BLaER1 treated with 17β-estradiol and CSF1 and Interleukin-3, amounts not matched to agents 10 nM and 100 nM (cell line): ENCODE measurements around the gene TMEM150C.
"Not testable (repeated sequence)": the region's sequence is repeated elsewhere in the genome, so short reads cannot be mapped to it uniquely, and the experiment has no call there.

Experiments used
- H3K27ac ChIP-seq, 11 experiments: shearing (Covaris generic); formaldehyde crosslinking; 2 replicates each; pipeline ENCODE4 v1.8.1; 2022
- H3K27me3 ChIP-seq, 11 experiments: shearing (Covaris generic); formaldehyde crosslinking; 2 replicates each; pipeline ENCODE4 v1.8.1; 2022
- H3K36me3 ChIP-seq, 11 experiments: shearing (Covaris generic); formaldehyde crosslinking; 2 replicates each; pipeline ENCODE4 v1.8.1; 2022
- H3K4me1 ChIP-seq, 10 experiments: shearing (Covaris generic); formaldehyde crosslinking; 2 replicates each; pipeline ENCODE4 v1.8.1; 2022
- H3K4me2 ChIP-seq, 11 experiments: shearing (Covaris generic); formaldehyde crosslinking; 2 replicates each; pipeline ENCODE4 v1.8.1; 2022
- H3K4me3 ChIP-seq, 10 experiments: shearing (Covaris generic); formaldehyde crosslinking; 2 replicates each; pipeline ENCODE4 v1.8.1; 2022
- H3K9ac ChIP-seq, 11 experiments: shearing (Covaris generic); formaldehyde crosslinking; 2 replicates each; pipeline ENCODE4 v1.8.1; 2022
- H3K9me3 ChIP-seq, 11 experiments: shearing (Covaris generic); formaldehyde crosslinking; replicated peaks in 1 of 11; 2 replicates each; pipeline ENCODE4 v1.8.1; 2022
- H4K20me1 ChIP-seq, 11 experiments: shearing (Covaris generic); formaldehyde crosslinking; 2 replicates each; pipeline ENCODE4 v1.8.1; 2022
- Cebpa-rat ChIP-seq, 11 experiments: shearing (Covaris generic); IDR thresholded peaks; 2 replicates each; pipeline ENCODE4 v1.8.1; 2022

The TMEM150C gene

GRCh38 chr4:82473621-82474164, 88.1 kb downstream of the TMEM150C start:
- H3K27me3 ChIP-seq: no peaks in the 10 kb centered on the region
- peaks cover 0 to 4% (median 3%) of the 10 kb centered on the region in 11 experiments; a peak in 9 of 22 replicates for H3K9me3 ChIP-seq
- H3K4me1 ChIP-seq: no peaks in the 10 kb centered on the region
- H3K4me2 ChIP-seq: no peak overlapping the region
- no peaks in the 10 kb centered on the region for H4K20me1 ChIP-seq
- no peak for TF ChIP-seq Cebpa-rat (IDR thresholded peaks at IDR 0.05)
- H3K4me3 ChIP-seq: no peak overlapping the region
- H3K36me3 ChIP-seq: peaks cover 0 to 40% (median 6%) of the 10 kb centered on the region in 11 experiments; a peak in 11 of 22 replicates
- H3K27ac ChIP-seq: no peak overlapping the region
- no peak overlapping the region for H3K9ac ChIP-seq

DNA sequence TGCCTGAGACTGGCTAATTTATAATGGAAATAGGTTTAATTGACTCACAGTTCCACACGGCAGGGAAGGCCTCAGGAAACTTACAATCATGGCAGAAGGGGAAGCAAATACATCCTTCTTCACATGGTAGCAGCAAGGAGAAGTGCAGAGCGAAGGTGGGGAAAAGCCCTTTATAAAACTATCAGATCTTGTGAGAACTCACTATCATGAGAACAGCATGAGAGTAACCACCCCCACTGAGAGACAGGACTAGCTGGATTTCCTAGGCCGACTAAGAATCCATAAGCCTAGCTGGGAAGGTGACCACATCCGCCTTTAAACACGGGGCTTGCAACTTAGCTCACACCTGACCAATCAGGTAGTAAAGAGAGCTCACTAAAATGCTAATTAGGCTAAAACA, 88.7 kb downstream of the TMEM150C start:
- H3K9me3 ChIP-seq, H3K9ac ChIP-seq, H3K4me1 ChIP-seq, H4K20me1 ChIP-seq, H3K4me3 ChIP-seq, H3K27me3 ChIP-seq, H3K27ac ChIP-seq, H3K4me2 ChIP-seq: not testable (repeated sequence)
- H3K36me3 ChIP-seq: peaks cover 2 to 43% (median 11%) of the 10 kb centered on the region in 11 experiments; a peak in 21 of 22 replicates

- Histone ChIP-seq H4K20me1 (no peaks in the 10 kb centered on the region), H3K27me3 (no peaks in the 10 kb centered on the region), H3K36me3 (peaks cover 10 to 75% (median 38%) of the 10 kb centered on the region in 11 experiments), H3K4me1 (peaks cover 0 to under 1% (median 0%) of the 10 kb centered on the region in 10 experiments; a peak in 1 of 20 replicates), H3K27ac (no peak overlapping the region), H3K9ac (no peak overlapping the region), H3K4me3 (no peak overlapping the region), H3K9me3 (peaks cover 12 to 24% (median 17%) of the 10 kb centered on the region in 11 experiments), H3K4me2 (no peak overlapping the region)
- no peak for TF ChIP-seq Cebpa-rat (IDR thresholded peaks at IDR 0.05)
Observed at GRCh38 chr4:82469791-82470345, 91.9 kb downstream of the TMEM150C start.

DNA sequence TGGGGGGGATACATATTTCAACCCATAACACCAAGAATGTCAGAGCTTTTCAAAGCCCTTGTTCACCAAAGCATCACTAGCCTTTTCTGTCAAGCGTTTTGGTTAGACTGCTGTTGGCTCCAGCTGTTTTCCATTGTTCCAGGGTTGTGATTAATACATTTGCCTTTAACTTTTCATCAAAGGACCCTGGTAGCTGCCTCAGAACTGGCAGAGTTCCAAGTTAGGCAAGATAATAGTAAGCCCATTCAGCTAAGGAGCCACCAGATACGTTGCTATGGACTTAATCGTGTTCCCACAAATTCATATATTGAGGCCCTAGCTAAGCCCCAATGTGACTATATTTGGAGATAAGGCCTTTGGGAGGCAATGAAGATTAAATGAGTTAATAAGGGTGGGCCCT, 94.3 kb downstream of the TMEM150C start:
- Histone ChIP-seq H3K4me3 (no peak overlapping the region), H3K27ac (no peak overlapping the region), H3K36me3 (peaks cover 18 to 97% (median 50%) of the 10 kb centered on the region in 11 experiments), H3K4me1 (peaks cover 0 to 8% (median 0%) of the 10 kb centered on the region in 10 experiments; a peak in 1 of 20 replicates), H3K9ac (no peak overlapping the region), H3K27me3 (no peaks in the 10 kb centered on the region), H3K9me3 (peaks cover 12 to 24% (median 17%) of the 10 kb centered on the region in 11 experiments), H3K4me2 (no peak overlapping the region), H4K20me1 (no peaks in the 10 kb centered on the region)
- TF ChIP-seq Cebpa-rat (IDR thresholded peaks at IDR 0.05): no peak

DNA sequence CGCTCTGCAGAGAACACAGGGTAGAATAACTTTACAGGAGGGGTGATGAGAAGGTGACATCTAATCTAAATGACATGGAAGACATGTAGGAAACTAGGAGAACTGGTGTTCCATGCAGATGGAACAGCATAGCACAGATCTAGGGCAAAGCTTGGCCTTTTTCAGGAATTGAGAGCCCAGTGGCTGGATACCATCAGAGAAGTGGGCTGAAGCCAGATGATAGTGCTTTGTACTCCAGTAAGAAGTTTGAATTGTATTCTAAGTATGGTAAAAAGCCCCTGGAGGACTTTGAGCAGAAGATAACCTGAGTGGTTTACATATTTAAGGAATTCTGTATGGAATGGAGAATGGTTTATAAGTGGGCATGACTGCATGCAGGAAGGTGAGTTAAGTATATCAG, 98.6 kb downstream of the TMEM150C start:
- Histone ChIP-seq H3K36me3 (peaks cover 42 to 97% (median 86%) of the 10 kb centered on the region in 11 experiments), H4K20me1 (peaks cover 0 to 24% (median 12%) of the 10 kb centered on the region in 11 experiments; a peak in 8 of 22 replicates), H3K27me3 (no peaks in the 10 kb centered on the region), H3K4me2 (no peak overlapping the region), H3K4me3 (no peak overlapping the region), H3K9me3 (peaks cover 10 to 21% (median 15%) of the 10 kb centered on the region in 11 experiments), H3K4me1 (peaks cover 0 to 9% (median 3%) of the 10 kb centered on the region in 10 experiments; a peak in 7 of 20 replicates), H3K27ac (no peak overlapping the region), H3K9ac (no peak overlapping the region)
- no peak for TF ChIP-seq Cebpa-rat (IDR thresholded peaks at IDR 0.05)

- H3K9me3 ChIP-seq: peaks cover 2 to 13% (median 7%) of the 10 kb centered on the region in 11 experiments
- H3K4me3 ChIP-seq: no peak overlapping the region
- peaks cover 0 to 29% (median 15%) of the 10 kb centered on the region in 11 experiments; a peak in 11 of 22 replicates for H4K20me1 ChIP-seq
- no peak overlapping the region for H3K4me2 ChIP-seq
- peaks cover 42 to 97% (median 86%) of the 10 kb centered on the region in 11 experiments for H3K36me3 ChIP-seq
- H3K27ac ChIP-seq: no peak overlapping the region
- no peak overlapping the region for H3K9ac ChIP-seq
- TF ChIP-seq Cebpa-rat (IDR thresholded peaks at IDR 0.05): no peak
- H3K27me3 ChIP-seq: no peaks in the 10 kb centered on the region
- H3K4me1 ChIP-seq: peaks cover 0 to 14% (median 4%) of the 10 kb centered on the region in 10 experiments; a peak in 7 of 20 replicates
Observed at GRCh38 chr4:82462415-82462831, 99.4 kb downstream of the TMEM150C start.

- Histone ChIP-seq H3K9me3 (peaks cover 0 to 6% (median under 1%) of the 10 kb centered on the region in 11 experiments; a peak in 5 of 22 replicates), H3K4me1 (peaks cover 0 to 14% (median 4%) of the 10 kb centered on the region in 10 experiments; a peak in 7 of 20 replicates), H4K20me1 (peaks cover 0 to 33% (median 21%) of the 10 kb centered on the region in 11 experiments; a peak in 11 of 22 replicates), H3K4me2 (no peak overlapping the region), H3K9ac (no peak overlapping the region), H3K36me3 (peaks cover 47 to 97% (median 86%) of the 10 kb centered on the region in 11 experiments), H3K27me3 (no peaks in the 10 kb centered on the region), H3K27ac (no peak overlapping the region), H3K4me3 (no peak overlapping the region)
- TF ChIP-seq Cebpa-rat (IDR thresholded peaks at IDR 0.05): no peak
Observed at GRCh38 chr4:82461710-82462109, 100.1 kb downstream of the TMEM150C start.

DNA sequence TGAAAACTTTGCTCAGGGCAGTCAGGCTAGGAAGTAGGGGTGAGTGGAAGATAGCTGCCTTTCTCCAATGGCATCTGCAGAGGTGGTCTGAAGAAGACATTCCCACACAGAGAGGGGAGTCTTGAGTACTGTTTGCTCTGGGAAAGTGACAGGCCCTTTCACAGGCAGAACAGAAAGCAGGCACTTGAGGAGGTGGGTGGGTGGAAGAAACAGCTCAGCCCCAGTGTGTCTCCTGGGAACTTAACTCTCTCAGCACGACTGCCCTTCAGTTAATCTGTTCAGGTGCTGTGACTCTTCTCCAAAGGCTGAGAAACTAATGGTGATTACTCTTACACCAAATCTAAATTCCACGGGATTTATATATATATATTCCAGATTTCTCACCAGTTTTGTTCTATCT, 103.1 kb downstream of the TMEM150C start:
- H3K4me1 ChIP-seq: peaks cover 0 to 14% (median 0%) of the 10 kb centered on the region in 10 experiments; a peak in 6 of 20 replicates
- no peak overlapping the region for H3K4me3 ChIP-seq
- H4K20me1 ChIP-seq: peaks cover 0 to 52% (median 26%) of the 10 kb centered on the region in 11 experiments; a peak in 13 of 22 replicates
- no peaks in the 10 kb centered on the region for H3K27me3 ChIP-seq
- no peak for TF ChIP-seq Cebpa-rat (IDR thresholded peaks at IDR 0.05)
- H3K9me3 ChIP-seq: no peaks in the 10 kb centered on the region
- no peak overlapping the region for H3K27ac ChIP-seq
- 0 out of 22 replicates have a peak overlapping the region, but pooled peaks of 1 of the 11 experiments have one; percentile 17 for H3K4me2 ChIP-seq
- peak overlapping the region in 2 of 11 experiments; percentile 7 to 33; a peak in 3 of 22 replicates for H3K9ac ChIP-seq
- H3K36me3 ChIP-seq: peaks cover 70 to 97% (median 91%) of the 10 kb centered on the region in 11 experiments

DNA sequence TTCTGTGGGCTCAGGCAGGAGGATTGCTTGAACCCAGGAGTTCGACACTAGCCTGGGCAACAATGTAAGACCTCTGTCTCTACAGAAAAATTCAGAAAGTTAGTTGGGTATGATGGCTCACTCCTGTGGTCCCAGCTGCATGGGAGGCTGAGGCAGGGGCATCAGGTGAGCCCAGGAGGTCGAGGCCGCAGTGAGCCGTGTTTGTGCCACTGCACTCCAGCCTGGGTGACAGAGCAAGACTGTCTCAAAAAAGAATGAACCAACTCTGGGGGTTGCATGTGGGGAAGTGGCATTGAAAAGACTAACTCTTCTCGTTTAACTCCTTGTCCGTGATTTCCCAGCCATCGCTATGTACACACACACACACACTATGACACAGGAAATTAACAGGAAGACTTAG, 104.5 kb downstream of the TMEM150C start:
- Histone ChIP-seq H3K27ac (no peak overlapping the region), H3K9me3 (no peaks in the 10 kb centered on the region), H3K4me3 (no peak overlapping the region), H3K9ac (0 out of 22 replicates have a peak overlapping the region, but pooled peaks of 1 of the 11 experiments have one; percentile 12), H4K20me1 (peaks cover 0 to 67% (median 39%) of the 10 kb centered on the region in 11 experiments; a peak in 13 of 22 replicates), H3K4me1 (peaks cover 0 to 14% (median 0%) of the 10 kb centered on the region in 10 experiments; a peak in 6 of 20 replicates), H3K36me3 (peaks cover 74 to 100% (median 95%) of the 10 kb centered on the region in 11 experiments), H3K4me2 (no peak overlapping the region), H3K27me3 (no peaks in the 10 kb centered on the region)
- TF ChIP-seq Cebpa-rat (IDR thresholded peaks at IDR 0.05): no peak
